ENCODE data around the gene OR4D6.

OR4D6 gene

GRCh38 chr11:59503276-59503675, 46.5 kb downstream of the OR4D6 start, which contains the start of gene OR4D11:
OR4D11 (plus strand) TSS chr11:59503576; CDS start chr11:59503576, 0 bp downstream.
- DNase-seq (ENCODE audit: extremely low read depth in 1 of 2, low read depth in 1 of 2), result no peak

All from stimulated activated CD8-positive, alpha-beta memory T cell treated with anti-CD3 and anti-CD28 coated beads, Interleukin-7, amount 100 ng/mL, for 48 hours (primary cell).